Neuron (in vitro differentiated cells): ENCODE results near the gene HSPB1.
"Not testable (repeated sequence)": the region's sequence is repeated elsewhere in the genome, so short reads cannot be mapped to it uniquely, and the experiment has no call there.

ENCODE experiments used
- H2AFZ ChIP-seq: one replicate; pipeline ENCODE4 v1.6.1; 2013; ENCODE audit warnings: low read depth, mild to moderate bottlenecking, inconsistent platforms, low read length, moderate library complexity
- H3K27me3 ChIP-seq: one replicate; pipeline ENCODE4 v1.6.1; 2013; ENCODE audit warnings: low read length; ENCODE audit not compliant: insufficient read depth
- H3K36me3 ChIP-seq: one replicate; pipeline ENCODE4 v1.6.1; 2013; ENCODE audit warnings: low read length; ENCODE audit not compliant: insufficient read depth
- H3K4me1 ChIP-seq: one replicate; pipeline ENCODE4 v1.6.1; 2013; ENCODE audit warnings: low read length; ENCODE audit not compliant: insufficient read depth
- H3K4me3 ChIP-seq: 2 replicates; pipeline ENCODE4 v1.5.1; 2013; ENCODE audit warnings: mild to moderate bottlenecking, low read length, moderate library complexity
- H3K9me3 ChIP-seq: one replicate; pipeline ENCODE4 v1.6.1; 2013; ENCODE audit warnings: low read length

HSPB1 gene

DNA sequence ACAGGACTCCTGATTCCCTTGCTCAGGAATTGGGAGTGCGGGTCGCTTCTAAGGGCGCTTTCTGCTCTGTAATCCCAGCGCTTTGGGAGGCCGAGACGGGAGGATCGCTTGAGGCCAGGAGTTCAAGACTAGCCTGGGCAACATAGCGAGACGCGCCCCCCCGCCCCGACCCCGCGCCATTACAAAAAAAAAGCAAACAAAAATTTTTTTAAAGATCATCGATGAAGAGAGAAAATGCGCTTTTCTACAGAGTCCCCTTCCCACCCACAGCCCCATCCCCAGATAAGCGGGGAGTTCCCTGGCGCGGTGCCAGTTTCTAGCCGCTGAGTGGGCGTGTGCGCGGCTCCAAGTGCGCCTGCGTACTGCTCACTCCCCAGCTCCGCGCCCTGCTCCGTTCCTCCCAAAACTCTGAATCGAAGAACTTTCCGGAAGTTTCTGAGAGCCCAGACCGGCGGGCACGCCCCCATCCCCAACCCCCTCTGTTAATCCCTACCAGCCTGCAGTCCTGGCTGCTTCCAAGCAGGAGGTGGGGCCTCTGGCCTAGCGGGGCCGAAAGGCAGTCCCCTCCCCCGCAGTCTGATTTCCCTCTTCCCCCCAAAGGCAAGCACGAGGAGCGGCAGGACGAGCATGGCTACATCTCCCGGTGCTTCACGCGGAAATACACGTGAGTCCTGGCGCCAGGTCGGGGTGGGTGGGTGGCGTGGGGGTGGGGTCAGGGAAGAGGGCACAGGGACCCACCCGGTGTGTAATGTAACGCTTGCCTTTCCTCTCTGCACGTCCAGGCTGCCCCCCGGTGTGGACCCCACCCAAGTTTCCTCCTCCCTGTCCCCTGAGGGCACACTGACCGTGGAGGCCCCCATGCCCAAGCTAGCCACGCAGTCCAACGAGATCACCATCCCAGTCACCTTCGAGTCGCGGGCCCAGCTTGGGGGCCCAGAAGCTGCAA lies 1.0 kb downstream of the HSPB1 start:
- H3K36me3 ChIP-seq = no peaks in the 10 kb centered on the region
- no peaks in the 10 kb centered on the region for H3K27me3 ChIP-seq
- no peaks in the 10 kb centered on the region for H3K9me3 ChIP-seq
- H2AFZ ChIP-seq = no peak overlapping the region
- H3K4me1 ChIP-seq = peaks cover 21% of the 10 kb centered on the region
- peak overlapping the region; percentile 46 for H3K4me3 ChIP-seq

- H3K27me3 ChIP-seq = no peaks in the 10 kb centered on the region
- no peaks in the 10 kb centered on the region for H3K9me3 ChIP-seq
- H3K36me3 ChIP-seq = no peaks in the 10 kb centered on the region
- H3K4me1 ChIP-seq = peaks cover 21% of the 10 kb centered on the region
- H2AFZ ChIP-seq = no peak overlapping the region
- no peak overlapping the region for H3K4me3 ChIP-seq
Observed at GRCh38 chr7:76304888-76305375, 2.5 kb downstream of the HSPB1 start.

GRCh38 chr7:76308874-76309273 lies 6.4 kb downstream of the HSPB1 start:
- H3K36me3 ChIP-seq, H3K4me3 ChIP-seq, H3K9me3 ChIP-seq, H2AFZ ChIP-seq, H3K27me3 ChIP-seq: not testable (repeated sequence)
- peaks cover 13% of the 10 kb centered on the region for H3K4me1 ChIP-seq

GRCh38 chr7:76309341-76310101 lies 7.0 kb downstream of the HSPB1 start:
- H3K27me3 ChIP-seq, H3K4me3 ChIP-seq, H3K9me3 ChIP-seq, H2AFZ ChIP-seq, H3K36me3 ChIP-seq: not testable (repeated sequence)
- H3K4me1 ChIP-seq = peaks cover 13% of the 10 kb centered on the region

DNA sequence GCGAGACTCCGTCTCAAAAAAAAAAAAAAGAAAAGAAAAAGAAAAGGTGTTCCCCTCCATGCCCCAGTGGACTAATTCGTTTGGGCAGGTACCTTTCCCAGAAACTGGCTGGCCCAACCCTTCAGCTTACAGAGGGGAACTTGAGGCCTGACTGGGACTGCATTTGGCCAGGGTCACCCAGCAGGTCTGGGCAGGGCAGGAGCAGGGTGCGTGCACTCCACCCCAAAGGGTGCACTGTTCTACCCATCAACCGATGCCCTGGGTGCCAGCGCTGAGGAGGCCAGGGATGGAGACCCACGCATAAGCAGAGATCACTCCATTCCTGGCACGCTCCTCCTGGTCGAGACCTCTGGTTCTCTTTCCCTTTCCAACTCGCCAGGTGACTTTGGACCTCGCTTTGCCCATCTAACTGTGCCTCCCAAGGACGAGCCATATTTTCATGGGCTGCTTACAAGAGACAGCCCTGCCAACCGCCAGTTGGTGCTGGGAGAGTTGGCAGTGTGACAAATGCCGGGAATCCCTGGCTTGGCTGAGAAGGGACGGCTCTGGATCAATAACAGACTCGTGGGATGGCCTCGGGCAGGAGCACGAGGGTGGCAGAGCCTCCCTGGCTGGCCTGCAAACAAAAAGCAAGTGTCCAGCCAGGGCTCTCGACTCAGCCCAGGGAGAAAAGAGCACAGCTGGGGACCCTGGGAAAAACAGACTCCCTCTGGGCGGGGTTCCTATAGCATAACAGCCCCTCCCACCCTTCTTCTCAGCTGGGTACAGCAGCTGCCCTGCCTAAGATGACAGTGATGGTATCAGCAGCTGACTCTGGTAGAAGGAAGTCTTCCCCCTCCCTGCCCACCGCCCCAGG lies 7.9 kb downstream of the HSPB1 start:
- no peaks in the 10 kb centered on the region for H3K9me3 ChIP-seq
- no peak overlapping the region for H2AFZ ChIP-seq
- H3K27me3 ChIP-seq = no peaks in the 10 kb centered on the region
- H3K4me1 ChIP-seq = peaks cover 13% of the 10 kb centered on the region
- no peak overlapping the region for H3K4me3 ChIP-seq
- no peaks in the 10 kb centered on the region for H3K36me3 ChIP-seq

GRCh38 chr7:76311838-76312237 lies 9.4 kb downstream of the HSPB1 start:
- not testable (repeated sequence) for H3K4me1 ChIP-seq, H3K4me3 ChIP-seq, H3K27me3 ChIP-seq, H3K36me3 ChIP-seq, H2AFZ ChIP-seq, H3K9me3 ChIP-seq

GRCh38 chr7:76314042-76314721 lies 11.7 kb downstream of the HSPB1 start:
- no peak overlapping the region for H2AFZ ChIP-seq
- H3K27me3 ChIP-seq = no peaks in the 10 kb centered on the region
- no peaks in the 10 kb centered on the region for H3K36me3 ChIP-seq
- no peak overlapping the region for H3K4me3 ChIP-seq
- peaks cover 11% of the 10 kb centered on the region for H3K4me1 ChIP-seq
- H3K9me3 ChIP-seq = no peaks in the 10 kb centered on the region

DNA sequence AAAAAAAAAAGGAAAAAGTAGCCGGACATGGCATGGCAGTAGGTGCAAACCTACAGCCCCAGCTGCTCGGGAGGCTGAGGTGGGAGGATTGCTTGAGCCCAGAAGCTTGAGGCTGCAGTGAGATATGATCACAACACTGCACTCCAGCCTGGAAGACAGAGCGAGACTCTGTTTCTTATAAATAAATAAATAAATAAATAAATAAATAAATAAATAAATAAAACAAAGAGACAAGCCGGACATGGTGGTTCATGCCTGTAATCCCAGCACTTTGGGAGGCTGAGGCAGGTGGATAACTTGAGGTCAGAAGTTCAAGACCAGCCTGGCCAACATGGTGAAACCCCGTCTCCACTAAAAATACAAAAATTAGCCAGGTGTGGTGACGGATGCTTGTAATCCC lies 12.3 kb downstream of the HSPB1 start:
- peaks cover 14% of the 10 kb centered on the region for H3K4me1 ChIP-seq
- not testable (repeated sequence) for H2AFZ ChIP-seq, H3K9me3 ChIP-seq, H3K27me3 ChIP-seq, H3K4me3 ChIP-seq, H3K36me3 ChIP-seq

DNA sequence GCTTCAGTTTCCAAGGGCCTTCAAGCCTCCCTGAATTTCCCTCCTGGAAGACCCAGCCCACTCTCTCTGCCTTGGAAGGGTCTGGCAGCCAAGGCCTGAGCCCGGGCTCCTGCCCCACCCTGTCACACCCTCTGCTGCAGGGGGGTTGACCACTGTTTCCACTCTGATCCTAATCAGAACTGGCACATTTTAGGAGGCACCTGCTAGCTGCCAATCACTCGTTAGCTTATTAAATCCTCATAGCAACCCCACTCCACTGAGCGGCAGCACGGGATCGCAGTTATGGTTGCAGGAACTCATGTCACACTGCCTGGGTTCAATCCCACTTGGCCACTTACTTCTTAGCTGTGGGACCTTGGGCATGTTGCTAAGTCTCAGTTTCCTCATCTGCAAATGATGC lies 12.9 kb downstream of the HSPB1 start:
- Histone ChIP-seq H3K27me3 (no peaks in the 10 kb centered on the region), H2AFZ (no peak overlapping the region), H3K9me3 (no peaks in the 10 kb centered on the region), H3K4me3 (no peak overlapping the region), H3K36me3 (no peaks in the 10 kb centered on the region), H3K4me1 (peaks cover 14% of the 10 kb centered on the region)

GRCh38 chr7:76316984-76317781 lies 14.7 kb downstream of the HSPB1 start:
- Histone ChIP-seq H3K4me3 (peak overlapping the region; percentile 64), H3K9me3 (no peaks in the 10 kb centered on the region), H3K36me3 (peaks cover 4% of the 10 kb centered on the region), H3K27me3 (no peaks in the 10 kb centered on the region), H3K4me1 (peaks cover 14% of the 10 kb centered on the region), H2AFZ (peak overlapping the region; percentile 24)

DNA sequence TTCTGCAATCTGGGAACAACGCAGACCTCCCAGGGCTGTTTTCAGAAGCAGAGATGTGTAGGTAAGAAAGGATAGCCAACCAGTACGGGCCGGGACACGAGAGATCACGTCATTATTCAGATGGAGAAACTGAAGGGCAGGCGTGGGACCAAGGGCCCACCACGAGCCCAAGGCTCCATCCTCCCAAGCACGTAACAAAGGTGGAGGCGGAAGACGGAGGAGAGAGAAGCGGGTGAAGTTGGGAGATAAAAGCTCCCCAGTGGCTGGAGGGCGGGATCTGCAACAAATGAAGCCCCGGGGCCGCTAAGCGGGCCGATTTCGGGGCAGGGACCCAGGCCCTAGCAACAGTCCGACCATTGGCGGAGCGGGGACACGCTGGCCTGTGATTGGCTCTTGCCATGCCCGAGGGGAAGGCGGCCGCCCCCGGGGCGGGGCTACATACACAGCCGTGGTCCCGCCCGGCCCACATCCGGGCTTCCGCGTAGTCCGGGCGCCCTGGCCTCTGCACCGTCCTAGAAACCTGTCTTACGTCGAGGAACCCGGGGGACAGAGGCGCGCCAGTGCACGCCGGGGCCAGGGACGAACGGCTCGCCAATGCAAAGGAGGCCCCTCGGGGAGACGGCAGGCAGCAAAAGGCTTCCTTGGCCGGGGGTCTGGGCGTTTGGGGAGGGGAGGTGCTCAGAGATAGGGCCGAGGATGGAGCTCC lies 15.5 kb downstream of the HSPB1 start:
- Histone ChIP-seq H3K27me3 (no peaks in the 10 kb centered on the region), H3K9me3 (no peaks in the 10 kb centered on the region), H2AFZ (peak overlapping the region; percentile 24), H3K4me3 (peak overlapping the region; percentile 64), H3K4me1 (peaks cover 14% of the 10 kb centered on the region), H3K36me3 (peaks cover 4% of the 10 kb centered on the region)
